ENCODE data around the gene TRAPPC4. TPM values are rescaled to one million over a fixed set of nuclear protein-coding genes. Genes with fewer than 3 reads are reported as not detected.
"Not testable (repeated sequence)": the region's sequence is repeated elsewhere in the genome, so short reads cannot be mapped to it uniquely, and the experiment has no call there.

TRAPPC4 gene
- polyA plus RNA-seq, 1 donor (not counting 4 experiments of a cell fraction or from before 2014, with no cell fraction given): 121 TPM

DNA sequence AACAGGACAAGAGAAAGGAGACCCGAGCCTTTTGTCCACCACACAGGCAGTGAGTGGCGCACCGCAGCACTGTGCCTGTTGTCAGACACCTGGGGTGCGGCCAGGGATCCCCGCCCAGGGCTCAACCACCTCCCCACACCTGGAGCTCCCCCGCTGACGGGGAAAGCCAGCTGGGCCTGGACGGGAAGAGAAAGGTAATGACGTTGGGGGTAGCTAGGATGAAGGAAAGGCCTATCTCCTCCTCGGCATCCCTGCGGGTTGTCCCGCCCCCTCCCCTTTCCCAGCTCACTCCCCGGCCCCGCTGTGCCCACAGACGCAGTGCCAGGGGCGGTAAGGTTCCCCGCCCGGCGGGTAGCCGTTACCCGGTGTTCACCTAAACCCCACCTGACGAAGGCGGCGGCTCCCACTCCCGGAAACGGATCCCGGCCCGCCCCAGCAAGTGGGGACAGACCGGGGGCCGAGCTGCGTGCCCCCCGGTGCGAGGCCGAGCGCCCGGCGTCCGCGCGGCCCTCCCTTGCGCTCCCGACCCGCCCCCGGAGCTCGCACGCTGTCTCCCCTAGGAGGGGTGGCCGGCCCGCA is 37.9 kb downstream of the TRAPPC4 start:
- Histone ChIP-seq H3K4me2 (ENCODE audit: control insufficient read depth, extremely low read depth, insufficient read depth, low read depth, low read length) (peak overlapping the region; percentile 89), H3K9me3 (ENCODE audit: control insufficient read depth, low read depth, low read length) (no peaks in the 10 kb centered on the region), H3K79me2 (ENCODE audit: control insufficient read depth, insufficient read depth, low read length) (peaks cover 39% of the 10 kb centered on the region), H3K4me3 (ENCODE audit: control insufficient read depth in 2 of 3, extremely low read depth in 1 of 3, insufficient read depth in 2 of 3, low read depth in 1 of 3, low read length in 3 of 3) (peak overlapping the region; percentile 76 to 92 (median 77)), H2AFZ (ENCODE audit: control insufficient read depth, low read length) (peak overlapping the region; percentile 69), H3K27me3 (ENCODE audit: control insufficient read depth, extremely low read depth, insufficient read depth, low read length) (no peaks in the 10 kb centered on the region), H3K36me3 (ENCODE audit: control insufficient read depth in 2 of 2, extremely low read depth in 1 of 2, insufficient read depth in 2 of 2, low read length in 2 of 2) (peaks cover 32 to 38% of the 10 kb centered on the region in 2 experiments), H3K4me1 (ENCODE audit: control insufficient read depth, extremely low read depth, insufficient read depth, low read length) (peaks cover 16% of the 10 kb centered on the region), H4K20me1 (ENCODE audit: control insufficient read depth, extremely low read depth, insufficient read depth, low read length) (peaks cover 4% of the 10 kb centered on the region), H3K9me1 (ENCODE audit: control insufficient read depth, extremely low read depth, insufficient read depth, low read length) (no peaks in the 10 kb centered on the region), H3K9ac (ENCODE audit: control insufficient read depth, extremely low read depth, insufficient read depth, low read length) (peak overlapping the region; percentile 87), H3K27ac (ENCODE audit: control insufficient read depth, insufficient read depth, low read length) (peak overlapping the region; percentile 77)
- DNase-seq (ENCODE audit: low read depth, low spot score) (no peak), FAIRE-seq (no peak)
- dilution Hi-C loops (cut with MboI; ENCODE audit: extremely low pct_ligation_motif_present, low sequenced_read_pairs): no loop called here
- TF ChIP-seq EZH2 (IDR thresholded peaks at IDR 0.05; ENCODE audit: low read length): no peak
- TF ChIP-seq, protein P1, sequence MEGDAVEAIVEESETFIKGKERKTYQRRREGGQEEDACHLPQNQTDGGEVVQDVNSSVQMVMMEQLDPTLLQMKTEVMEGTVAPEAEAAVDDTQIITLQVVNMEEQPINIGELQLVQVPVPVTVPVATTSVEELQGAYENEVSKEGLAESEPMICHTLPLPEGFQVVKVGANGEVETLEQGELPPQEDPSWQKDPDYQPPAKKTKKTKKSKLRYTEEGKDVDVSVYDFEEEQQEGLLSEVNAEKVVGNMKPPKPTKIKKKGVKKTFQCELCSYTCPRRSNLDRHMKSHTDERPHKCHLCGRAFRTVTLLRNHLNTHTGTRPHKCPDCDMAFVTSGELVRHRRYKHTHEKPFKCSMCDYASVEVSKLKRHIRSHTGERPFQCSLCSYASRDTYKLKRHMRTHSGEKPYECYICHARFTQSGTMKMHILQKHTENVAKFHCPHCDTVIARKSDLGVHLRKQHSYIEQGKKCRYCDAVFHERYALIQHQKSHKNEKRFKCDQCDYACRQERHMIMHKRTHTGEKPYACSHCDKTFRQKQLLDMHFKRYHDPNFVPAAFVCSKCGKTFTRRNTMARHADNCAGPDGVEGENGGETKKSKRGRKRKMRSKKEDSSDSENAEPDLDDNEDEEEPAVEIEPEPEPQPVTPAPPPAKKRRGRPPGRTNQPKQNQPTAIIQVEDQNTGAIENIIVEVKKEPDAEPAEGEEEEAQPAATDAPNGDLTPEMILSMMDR (optimal IDR thresholded peaks at IDR 0.05 in 1 of 3, IDR thresholded peaks at IDR 0.05 in 1 of 3, conservative IDR thresholded peaks at IDR 0.05 in 1 of 3; ENCODE audit: extremely low read depth in 1 of 3, insufficient read depth in 2 of 3, low read length in 3 of 3): no peak

DNA sequence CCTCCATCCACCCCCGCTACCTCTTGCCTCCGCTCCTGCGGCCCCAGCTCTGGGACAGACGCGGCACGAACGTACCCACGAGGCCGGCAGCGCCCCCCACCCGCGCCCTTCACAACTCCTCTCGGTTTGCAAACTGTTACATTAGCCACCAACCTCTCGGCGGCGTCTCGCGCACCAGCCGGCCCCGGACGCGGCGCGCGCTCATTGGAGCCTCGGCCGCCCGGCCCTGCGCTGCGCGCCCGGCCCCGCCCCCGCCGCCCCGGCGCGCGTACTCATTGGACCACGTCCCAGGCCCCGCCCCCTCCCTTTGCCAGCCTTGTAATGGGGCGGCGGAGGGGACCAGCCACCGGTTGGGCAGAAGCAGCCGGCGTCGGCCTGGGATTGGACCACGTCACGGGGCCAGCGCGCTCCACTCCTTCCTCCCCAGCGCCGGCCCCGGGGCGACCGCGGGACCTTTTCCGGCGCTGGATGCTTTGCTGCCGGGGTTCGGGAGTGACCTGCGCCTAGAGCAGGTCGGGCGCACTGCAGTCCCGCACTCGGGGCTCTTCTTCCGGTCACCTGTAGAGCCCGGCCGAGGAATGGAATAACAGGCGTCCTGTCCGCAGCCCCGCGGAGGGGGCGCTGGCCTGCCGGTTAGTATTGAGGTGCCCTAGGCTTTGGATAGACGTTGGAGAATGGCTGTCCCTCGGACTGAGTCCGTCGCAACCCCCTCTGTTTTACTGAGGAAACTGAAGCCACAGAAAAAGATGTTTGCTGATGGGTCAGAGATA is 38.6 kb downstream of the TRAPPC4 start, which contains the start of gene HYOU1:
HYOU1 (minus strand) TSS at position 206 of the 770 bp plus-strand sequence. CDS start 1,045 bp downstream, outside the sequence.
- dilution Hi-C loops (cut with MboI; ENCODE audit: extremely low pct_ligation_motif_present, low sequenced_read_pairs): no loop called here
- Histone ChIP-seq H3K9ac (ENCODE audit: control insufficient read depth, extremely low read depth, insufficient read depth, low read length) (peak within 1 kb of the TSS; percentile 87), H3K27me3 (ENCODE audit: control insufficient read depth, extremely low read depth, insufficient read depth, low read length) (no peaks in the 10 kb centered on the region), H3K9me3 (ENCODE audit: control insufficient read depth, low read depth, low read length) (no peaks in the 10 kb centered on the region), H3K4me3 (ENCODE audit: control insufficient read depth in 2 of 3, extremely low read depth in 1 of 3, insufficient read depth in 2 of 3, low read depth in 1 of 3, low read length in 3 of 3) (peak within 1 kb of the TSS; percentile 90 to 92 (median 92)), H3K9me1 (ENCODE audit: control insufficient read depth, extremely low read depth, insufficient read depth, low read length) (no peaks in the 10 kb centered on the region), H4K20me1 (ENCODE audit: control insufficient read depth, extremely low read depth, insufficient read depth, low read length) (peaks cover 4% of the 10 kb centered on the region), H3K36me3 (ENCODE audit: control insufficient read depth in 2 of 2, extremely low read depth in 1 of 2, insufficient read depth in 2 of 2, low read length in 2 of 2) (peaks cover 25 to 32% of the 10 kb centered on the region in 2 experiments), H3K79me2 (ENCODE audit: control insufficient read depth, insufficient read depth, low read length) (peaks cover 38% of the 10 kb centered on the region), H3K4me1 (ENCODE audit: control insufficient read depth, extremely low read depth, insufficient read depth, low read length) (peaks cover 14% of the 10 kb centered on the region), H3K27ac (ENCODE audit: control insufficient read depth, insufficient read depth, low read length) (peak within 1 kb of the TSS; percentile 82), H2AFZ (ENCODE audit: control insufficient read depth, low read length) (peak within 1 kb of the TSS; percentile 73), H3K4me2 (ENCODE audit: control insufficient read depth, extremely low read depth, insufficient read depth, low read depth, low read length) (peak within 1 kb of the TSS; percentile 89)
- DNase-seq (ENCODE audit: low read depth, low spot score): peak; percentile 74
- TF ChIP-seq, protein P1 (optimal IDR thresholded peaks at IDR 0.05 in 1 of 3, IDR thresholded peaks at IDR 0.05 in 1 of 3, conservative IDR thresholded peaks at IDR 0.05 in 1 of 3; ENCODE audit: extremely low read depth in 1 of 3, insufficient read depth in 2 of 3, low read length in 3 of 3): peak in 2 of 3 experiments; percentile 19 to 34
- no peak for TF ChIP-seq EZH2 (IDR thresholded peaks at IDR 0.05; ENCODE audit: low read length)
- no peak for FAIRE-seq

DNA sequence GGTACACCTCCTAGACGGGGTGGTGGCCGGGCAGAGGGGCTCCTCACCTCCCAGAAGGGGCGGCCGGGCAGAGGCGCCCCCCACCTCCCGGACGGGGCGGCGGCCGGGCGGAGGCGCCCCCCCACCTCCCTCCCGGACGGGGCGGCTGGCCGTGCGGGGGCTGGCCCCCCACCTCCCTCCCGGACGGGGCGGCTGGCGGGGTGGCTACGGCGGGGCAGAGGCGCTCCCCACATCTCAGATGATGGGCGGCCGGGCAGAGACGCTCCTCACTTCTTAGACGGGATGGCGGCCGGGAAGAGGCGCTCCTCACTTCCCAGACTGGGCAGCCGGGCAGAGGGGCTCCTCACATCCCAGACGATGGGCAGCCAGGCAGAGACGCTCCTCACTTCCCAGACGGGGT is 40.6 kb downstream of the TRAPPC4 start:
- H3K9me3 ChIP-seq (ENCODE audit: control insufficient read depth, low read depth, low read length); H3K27ac ChIP-seq (ENCODE audit: control insufficient read depth, insufficient read depth, low read length); DNase-seq (ENCODE audit: low read depth, low spot score); dilution Hi-C loops (cut with MboI; ENCODE audit: extremely low pct_ligation_motif_present, low sequenced_read_pairs); H3K9ac ChIP-seq (ENCODE audit: control insufficient read depth, extremely low read depth, insufficient read depth, low read length); H3K4me3 ChIP-seq (ENCODE audit: control insufficient read depth in 2 of 3, extremely low read depth in 1 of 3, insufficient read depth in 2 of 3, low read depth in 1 of 3, low read length in 3 of 3); H3K27me3 ChIP-seq (ENCODE audit: control insufficient read depth, extremely low read depth, insufficient read depth, low read length); H4K20me1 ChIP-seq (ENCODE audit: control insufficient read depth, extremely low read depth, insufficient read depth, low read length); H3K4me2 ChIP-seq (ENCODE audit: control insufficient read depth, extremely low read depth, insufficient read depth, low read depth, low read length); H3K9me1 ChIP-seq (ENCODE audit: control insufficient read depth, extremely low read depth, insufficient read depth, low read length); H2AFZ ChIP-seq (ENCODE audit: control insufficient read depth, low read length); FAIRE-seq: not testable (repeated sequence)
- peaks cover 29% of the 10 kb centered on the region for H3K79me2 ChIP-seq (ENCODE audit: control insufficient read depth, insufficient read depth, low read length)
- peaks cover 11% of the 10 kb centered on the region for H3K4me1 ChIP-seq (ENCODE audit: control insufficient read depth, extremely low read depth, insufficient read depth, low read length)
- peaks cover 13 to 15% of the 10 kb centered on the region in 2 experiments for H3K36me3 ChIP-seq (ENCODE audit: control insufficient read depth in 2 of 2, extremely low read depth in 1 of 2, insufficient read depth in 2 of 2, low read length in 2 of 2)
